ENCODE results near the gene HJV. TPM values are rescaled to one million over a fixed set of nuclear protein-coding genes. Genes with fewer than 3 reads are reported as not detected.
"Not testable (repeated sequence)": the region's sequence is repeated elsewhere in the genome, so short reads cannot be mapped to it uniquely, and the experiment has no call there.

Gene HJV, protein sequence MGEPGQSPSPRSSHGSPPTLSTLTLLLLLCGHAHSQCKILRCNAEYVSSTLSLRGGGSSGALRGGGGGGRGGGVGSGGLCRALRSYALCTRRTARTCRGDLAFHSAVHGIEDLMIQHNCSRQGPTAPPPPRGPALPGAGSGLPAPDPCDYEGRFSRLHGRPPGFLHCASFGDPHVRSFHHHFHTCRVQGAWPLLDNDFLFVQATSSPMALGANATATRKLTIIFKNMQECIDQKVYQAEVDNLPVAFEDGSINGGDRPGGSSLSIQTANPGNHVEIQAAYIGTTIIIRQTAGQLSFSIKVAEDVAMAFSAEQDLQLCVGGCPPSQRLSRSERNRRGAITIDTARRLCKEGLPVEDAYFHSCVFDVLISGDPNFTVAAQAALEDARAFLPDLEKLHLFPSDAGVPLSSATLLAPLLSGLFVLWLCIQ
- 71.9 TPM for total RNA-seq
- long read RNA-seq, transcript HJV-205 (3 exons, 1,419 nt), result minor isoform, 5 of 109 reads
- long read RNA-seq, transcript HJV-202 (3 exons, 2,123 nt), result major isoform, 42 of 109 reads
- long read RNA-seq, transcript HJV-201 (4 exons, 2,234 nt), result minor isoform, 23 of 109 reads
- long read RNA-seq, partial matches to known transcripts, result 8 of 109 reads
- long read RNA-seq, other reads (novel, unspliced or antisense), result 27 of 109 reads

DNA sequence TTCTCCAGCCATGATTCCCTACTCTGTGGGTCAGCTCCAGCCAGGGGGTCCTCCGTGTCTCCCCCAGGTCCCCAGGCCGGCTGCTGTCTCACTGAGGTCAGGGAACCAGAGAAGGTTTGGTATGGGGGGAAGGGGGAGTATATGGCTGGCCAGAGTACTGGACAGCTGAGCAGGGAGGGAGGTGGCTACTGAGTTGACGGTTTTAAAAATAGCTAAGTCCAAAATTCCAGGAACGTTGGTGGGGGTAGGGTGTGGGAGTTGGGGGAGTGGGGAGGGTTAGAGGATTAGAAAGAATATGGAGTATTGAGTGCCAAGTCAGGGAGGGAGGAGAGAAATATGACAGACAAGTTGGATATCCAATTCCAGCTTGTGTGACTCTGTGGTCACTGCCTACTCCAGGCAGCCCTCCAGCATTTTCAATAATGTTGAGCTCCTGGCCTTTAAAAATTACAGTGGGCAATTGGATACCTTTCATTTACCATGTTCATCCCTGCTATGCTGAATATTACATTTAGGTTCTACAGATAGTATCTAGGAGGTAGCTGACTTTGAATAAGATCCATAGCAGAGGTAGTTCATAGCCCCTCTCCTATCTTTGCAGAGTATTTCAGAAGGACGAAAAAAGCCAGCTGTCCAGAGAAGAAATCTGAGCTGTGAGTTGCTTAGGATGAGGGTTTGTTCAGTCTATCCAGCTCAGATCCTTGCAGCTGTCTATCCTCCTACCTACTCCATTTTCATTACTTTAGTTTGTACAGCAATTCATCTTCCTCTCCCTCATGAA, at the start of gene HJV:
Gene HJV, minus strand, starts transcription at position 114 of the 781 bp plus-strand sequence. CDS start 1,504 bp downstream, outside the sequence.
- no peak for DNase-seq
- peak; percentile 80 for ATAC-seq
- intact Hi-C loops (cut with micrococcal nuclease), result no loop called here

DNA sequence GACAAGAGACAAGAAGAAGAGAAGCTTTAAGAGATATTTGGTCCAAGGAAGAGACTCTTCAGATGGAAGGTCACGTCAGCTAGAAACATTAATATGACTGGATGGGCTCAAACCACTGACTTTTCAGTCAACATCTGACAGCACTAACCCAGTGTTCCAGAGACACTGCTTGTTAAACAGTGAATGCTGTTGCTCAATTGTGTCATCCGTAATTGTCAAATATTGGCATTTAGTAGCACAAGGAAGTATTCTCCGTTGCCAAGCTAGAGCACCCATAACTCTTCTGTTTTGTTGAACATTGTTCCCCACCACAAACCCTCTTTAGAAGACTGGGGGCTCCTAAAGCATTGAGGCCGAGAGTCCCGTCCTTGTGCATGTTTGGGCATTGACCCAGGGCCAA, 37.6 kb upstream of the HJV start:
- DNase-seq; intact Hi-C loops (cut with micrococcal nuclease); ATAC-seq: not testable (repeated sequence)

DNA sequence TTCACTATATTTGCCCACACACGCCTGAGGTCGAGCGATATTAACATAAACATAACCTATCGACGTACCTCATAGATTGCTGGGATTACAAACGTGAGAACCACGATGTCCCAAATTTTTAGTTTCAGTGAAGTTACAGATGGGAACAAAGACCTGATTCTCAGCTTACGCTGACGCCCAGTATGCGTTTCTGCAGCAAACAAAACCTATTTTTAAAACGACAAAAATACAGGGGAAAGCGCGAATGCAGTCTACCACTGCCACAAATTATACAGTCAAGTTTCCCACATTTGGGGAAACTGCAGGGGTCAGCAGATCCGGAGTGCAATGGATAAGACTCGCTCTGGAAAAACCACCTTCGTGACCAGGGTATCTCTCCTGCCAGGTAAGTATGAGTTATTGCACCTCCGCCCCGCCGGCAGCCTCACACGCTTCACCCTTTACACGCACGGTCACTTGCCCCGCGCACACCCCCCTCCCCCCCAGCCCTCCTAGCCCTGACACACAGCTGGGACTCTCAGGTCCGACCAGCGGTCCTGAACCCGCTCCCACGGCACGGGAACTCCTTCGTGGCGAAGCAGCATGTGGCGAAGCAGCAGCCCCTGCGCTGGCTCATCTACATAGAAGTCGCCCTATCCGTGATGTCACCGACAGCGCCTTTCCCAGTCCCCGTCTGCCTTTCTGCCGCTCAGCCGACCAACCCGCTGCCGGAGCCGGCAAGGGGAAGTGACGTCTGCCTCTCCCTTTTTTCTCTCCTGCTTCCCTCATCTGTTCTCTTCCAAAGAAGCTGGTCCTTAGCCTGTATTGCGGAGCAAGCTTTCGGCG, 30.5 kb upstream of the HJV start:
- ATAC-seq, result peak; percentile 91
- intact Hi-C loops (cut with micrococcal nuclease), result not testable (repeated sequence)
- DNase-seq, result peak; percentile 88

DNA sequence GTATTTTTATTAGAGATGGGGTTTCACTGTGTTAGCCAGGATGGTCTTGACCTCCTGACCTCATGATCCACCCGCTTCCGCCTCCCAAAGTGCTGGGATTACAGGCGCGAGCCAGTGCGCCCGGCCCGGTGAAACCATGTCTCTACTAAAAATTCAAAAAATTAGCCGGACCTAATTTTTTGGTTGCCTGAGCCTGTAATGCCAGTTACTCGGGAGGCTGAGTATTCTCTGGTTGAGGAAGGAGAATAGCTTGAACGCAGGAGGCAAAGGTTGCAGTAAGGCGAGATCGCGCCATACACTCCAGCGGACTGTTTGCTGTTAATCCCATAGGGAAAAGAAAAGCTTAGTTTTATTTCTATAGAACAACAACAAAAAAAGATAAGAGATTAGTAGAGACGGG, 29.9 kb upstream of the HJV start:
- ATAC-seq, result peak; percentile 49
- DNase-seq, result no peak
- intact Hi-C loops (cut with micrococcal nuclease), result no loop called here

DNA sequence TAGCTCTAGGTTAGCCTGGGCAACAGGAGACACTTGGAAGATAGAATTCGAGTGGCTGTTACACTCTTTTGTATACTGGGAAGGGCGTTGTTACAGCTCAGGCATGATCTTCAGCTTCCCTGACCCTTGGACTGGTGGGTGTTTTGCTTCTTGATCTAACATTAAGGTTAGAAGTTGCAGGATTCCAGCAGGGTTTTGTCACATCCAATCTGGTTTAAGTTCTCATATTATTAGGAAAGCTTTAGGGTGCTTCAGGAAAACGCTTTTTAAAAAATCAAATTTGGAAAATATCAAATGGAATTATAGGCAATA, 29.1 kb upstream of the HJV start:
- intact Hi-C loops (cut with micrococcal nuclease); ATAC-seq; DNase-seq: not testable (repeated sequence)

DNA sequence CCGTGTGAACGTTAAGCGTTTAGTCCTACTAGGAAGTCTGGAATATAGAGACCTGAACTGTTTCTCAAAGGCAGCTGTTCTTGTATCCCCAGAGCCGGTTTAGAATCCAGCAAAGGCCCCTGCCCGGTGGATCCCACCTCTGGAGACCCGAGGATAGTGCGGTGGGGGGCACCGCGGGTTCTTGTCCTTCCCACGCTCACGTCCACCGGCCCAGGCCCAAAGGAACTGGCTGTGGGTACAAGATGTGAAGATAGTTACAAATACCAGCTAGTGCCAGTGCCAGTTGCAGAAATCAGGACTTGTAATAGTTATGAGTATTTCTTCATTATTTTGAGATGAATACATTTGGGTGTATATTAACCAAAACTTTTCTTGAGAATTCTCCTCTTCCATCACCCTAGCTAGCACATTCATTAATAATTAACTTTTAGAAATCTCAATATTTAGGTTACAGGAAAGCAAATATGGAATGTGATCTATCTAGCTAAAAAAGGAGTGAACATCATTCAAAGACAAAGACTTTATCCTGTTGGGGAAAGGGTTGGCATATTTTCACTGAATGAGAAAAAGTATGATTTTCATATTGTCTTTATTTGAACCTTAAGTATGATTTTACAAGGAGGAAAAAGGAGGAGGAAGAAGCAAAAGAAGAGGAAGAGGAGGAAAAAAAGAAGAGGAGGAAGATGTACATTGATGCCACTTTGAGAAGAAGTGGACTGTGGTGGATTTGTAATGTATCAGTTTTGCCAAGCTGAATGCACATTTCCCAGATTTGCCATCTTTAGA, 28.5 kb upstream of the HJV start:
- intact Hi-C loops (cut with micrococcal nuclease); ATAC-seq; DNase-seq: not testable (repeated sequence)

DNA sequence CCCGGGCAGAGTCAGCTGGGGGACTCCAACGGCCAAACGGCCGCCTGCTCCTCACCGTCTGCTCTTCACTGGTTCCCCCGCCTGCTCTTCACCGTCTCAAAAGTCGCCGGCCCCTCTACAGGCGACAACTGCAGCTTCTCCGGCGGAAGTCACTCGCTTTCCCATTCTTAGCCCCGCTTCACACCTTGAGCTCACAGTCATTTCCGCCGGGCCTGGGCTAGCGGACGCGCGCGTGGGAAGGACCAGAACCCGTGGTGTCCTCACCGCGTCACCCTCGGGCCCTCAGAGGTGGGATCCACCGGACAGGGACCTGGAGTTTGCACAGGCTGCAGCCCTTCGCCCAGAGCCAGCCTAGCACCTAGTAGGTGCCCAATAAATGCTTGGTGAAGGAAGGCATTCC, 27.9 kb upstream of the HJV start:
- ATAC-seq (no peak), DNase-seq (no peak)
- intact Hi-C loops (cut with micrococcal nuclease), result no loop called here

DNA sequence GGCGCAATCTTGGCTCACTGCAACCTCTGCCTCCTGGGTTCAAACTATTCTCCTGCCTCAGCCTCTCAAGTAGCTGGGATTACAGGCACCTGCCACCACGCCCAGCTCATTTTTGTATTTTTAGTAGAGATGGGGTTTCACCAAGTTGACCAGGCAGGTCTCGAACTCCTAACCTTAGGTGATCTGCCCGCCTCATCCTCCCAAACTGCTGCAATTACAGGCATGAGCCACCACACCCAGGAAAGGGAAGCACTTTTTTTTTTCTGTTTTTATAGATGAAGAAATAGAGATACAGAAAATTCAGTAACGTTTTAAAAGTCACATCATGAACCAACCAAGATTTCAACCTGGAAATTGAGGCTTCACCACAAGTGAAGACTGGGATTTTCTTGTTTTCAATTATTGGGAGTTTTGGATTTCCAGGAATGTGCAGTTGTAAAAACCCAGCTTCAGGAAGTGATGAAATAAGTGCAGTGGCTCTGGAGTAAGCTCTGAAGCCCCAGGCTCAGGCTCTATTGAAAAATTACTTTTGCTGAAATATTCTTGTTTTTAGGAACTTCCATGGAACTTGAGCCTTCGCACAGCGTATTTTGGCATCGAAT, 27.1 kb upstream of the HJV start:
- intact Hi-C loops (cut with micrococcal nuclease); DNase-seq; ATAC-seq: not testable (repeated sequence)

DNA sequence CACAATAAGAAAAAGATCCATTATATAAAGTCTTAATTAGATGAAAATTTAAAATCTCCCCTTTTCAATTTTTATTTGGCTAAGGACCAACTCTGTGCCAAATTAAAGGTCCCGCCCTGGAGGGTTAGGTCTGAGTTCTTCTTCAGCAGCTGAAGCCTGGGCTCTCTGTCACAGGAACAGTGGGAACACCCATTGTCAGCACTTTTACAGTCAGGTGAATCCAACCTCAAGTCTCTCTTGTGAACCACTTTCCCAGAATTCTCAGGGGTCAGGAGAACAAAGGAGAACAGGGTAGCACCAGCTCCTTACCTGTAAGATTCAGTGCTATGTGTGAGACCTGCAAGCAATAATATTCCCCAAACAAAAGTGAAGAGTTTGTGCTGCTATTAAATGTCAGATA, 25.1 kb upstream of the HJV start:
- no peak for ATAC-seq
- intact Hi-C loops (cut with micrococcal nuclease), result no loop called here
- no peak for DNase-seq

DNA sequence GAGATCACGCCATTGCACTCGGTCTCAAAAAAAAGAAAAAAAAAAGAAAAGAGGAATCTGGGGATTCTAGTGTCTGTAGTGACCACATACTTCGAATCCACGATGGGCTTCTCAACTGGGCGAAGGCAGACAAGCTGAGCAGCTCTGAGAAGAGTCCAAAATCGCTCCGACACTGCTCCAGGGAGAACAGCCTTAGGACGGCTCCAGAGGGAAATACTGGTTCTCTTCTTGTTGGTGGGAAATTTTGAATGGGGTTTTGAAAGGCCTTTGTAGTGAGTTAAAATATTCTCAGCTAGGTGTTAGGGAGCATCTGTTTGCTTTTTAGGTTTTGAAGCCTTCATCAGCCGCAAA, 18.3 kb upstream of the HJV start:
- DNase-seq (no peak), ATAC-seq (no peak)
- intact Hi-C loops (cut with micrococcal nuclease), result no loop called here

DNA sequence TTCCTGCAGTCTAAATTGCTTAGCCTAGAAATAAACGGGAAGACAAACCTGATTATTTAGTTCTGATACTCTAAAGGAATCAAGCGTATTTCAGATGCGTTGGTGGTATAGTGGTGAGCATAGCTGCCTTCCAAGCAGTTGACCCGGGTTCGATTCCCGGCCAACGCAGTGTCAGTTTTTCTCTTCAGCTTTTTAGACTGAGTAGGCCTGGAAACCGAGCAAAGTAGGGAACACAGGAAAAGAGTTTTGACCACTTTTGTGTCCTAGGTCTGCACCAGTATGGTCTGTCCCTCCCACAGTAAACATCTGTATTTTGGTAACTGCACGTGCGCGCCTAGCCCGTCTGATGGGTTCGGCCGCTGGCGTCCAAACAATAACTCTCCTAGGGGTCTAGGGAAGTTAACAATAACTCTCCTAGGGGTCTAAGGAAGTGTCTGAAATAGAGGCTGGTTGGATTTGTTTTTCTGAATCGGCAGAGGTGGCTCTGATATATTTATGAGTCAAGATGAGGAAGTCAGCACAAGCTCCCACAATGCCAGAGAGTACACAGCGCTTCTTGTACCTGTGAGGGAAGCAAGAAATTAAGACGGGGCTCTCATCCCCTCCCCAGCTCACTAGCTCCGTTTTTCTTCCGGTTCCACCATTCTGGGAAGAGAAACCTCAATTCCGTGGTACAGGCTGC, 15.6 kb upstream of the HJV start:
- intact Hi-C loops (cut with micrococcal nuclease), result no loop called here
- ATAC-seq, result peak; percentile 67
- DNase-seq, result peak; percentile 85

DNA sequence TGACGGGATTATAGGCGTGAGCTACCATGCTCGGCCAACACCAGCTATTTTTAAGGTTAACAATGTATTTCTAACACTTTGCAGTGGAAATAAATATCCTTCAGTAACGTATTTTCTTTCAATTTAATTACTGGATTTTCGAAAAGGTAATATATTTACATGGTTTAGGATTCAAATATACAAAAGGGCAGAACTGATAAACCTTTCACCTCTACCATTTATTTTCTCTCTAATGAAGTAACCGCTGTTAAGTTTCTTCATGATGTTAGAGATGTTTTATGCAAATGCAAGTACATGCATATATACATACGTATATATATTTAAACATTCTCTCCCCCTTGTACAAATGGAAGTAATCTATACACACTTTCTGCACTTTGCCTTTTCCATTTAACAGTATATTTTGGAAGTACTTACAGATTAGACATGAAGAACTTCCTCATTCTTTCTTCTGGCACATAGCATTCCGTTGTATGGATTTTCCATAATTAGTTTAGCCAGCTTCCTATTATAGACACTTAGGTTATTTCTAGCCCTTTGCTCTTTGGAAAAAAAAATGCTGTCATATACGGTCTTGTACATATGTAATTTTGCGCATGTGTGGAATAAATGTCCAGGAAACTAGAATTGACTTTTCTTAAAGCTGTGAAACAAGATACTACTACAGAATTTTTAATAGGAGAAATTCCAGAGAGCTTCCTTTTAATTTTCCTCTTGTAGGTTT, 14.9 kb upstream of the HJV start:
- DNase-seq, result no peak

DNA sequence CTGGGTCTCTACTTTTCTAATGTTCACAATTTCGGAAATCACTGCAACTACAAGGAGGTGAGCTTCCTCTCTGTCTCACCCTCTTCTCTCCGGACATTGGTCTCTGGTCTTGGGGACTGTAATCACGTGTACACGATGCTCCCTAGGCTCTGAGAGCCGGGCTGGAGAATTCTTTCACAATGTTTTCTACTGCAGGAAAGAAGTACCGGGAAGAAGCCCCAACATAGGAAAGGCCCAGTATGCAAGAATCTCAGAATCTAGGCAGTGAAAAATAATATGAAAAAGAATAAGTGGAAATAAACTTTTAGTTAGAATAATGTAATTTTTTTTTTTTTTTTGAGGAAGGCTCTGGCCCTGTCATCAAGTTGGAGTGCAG, 13.5 kb upstream of the HJV start:
- DNase-seq, result no peak
- ATAC-seq, result no peak
- intact Hi-C loops (cut with micrococcal nuclease), result no loop called here

More for the DNA sequence above, 14.9 kb upstream of the HJV start:
- ATAC-seq, result no peak
- intact Hi-C loops (cut with micrococcal nuclease), result no loop called here

DNA sequence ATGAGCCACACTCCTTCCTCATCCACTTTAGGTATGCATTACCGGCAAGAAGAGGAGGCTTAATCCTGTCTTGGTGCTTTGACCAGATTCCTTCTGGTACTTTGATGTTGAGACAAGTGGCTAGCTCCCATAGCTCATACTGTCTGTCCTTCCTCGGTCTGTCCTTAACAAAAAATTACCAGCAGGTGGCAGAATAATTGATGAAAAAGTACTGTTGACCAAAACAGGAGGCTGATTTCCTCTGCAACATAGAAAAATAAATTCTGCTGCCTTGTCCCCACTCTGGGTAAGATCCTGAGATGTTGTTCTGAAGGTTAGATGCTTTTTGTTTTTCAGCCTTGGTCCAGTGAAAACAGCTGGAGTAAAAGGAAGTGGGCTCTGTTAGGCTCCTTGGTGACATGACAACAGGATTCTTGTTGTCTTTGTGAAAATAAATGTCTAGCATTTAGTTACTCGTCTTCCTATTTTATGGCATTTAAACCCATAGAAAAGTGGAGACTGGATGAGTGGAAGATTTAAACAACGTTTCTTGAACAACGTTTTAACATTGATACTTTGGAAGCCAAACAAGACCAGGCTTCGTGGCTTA, 11.2 kb upstream of the HJV start:
- DNase-seq (no peak), ATAC-seq (no peak)
- intact Hi-C loops (cut with micrococcal nuclease), result no loop called here

DNA sequence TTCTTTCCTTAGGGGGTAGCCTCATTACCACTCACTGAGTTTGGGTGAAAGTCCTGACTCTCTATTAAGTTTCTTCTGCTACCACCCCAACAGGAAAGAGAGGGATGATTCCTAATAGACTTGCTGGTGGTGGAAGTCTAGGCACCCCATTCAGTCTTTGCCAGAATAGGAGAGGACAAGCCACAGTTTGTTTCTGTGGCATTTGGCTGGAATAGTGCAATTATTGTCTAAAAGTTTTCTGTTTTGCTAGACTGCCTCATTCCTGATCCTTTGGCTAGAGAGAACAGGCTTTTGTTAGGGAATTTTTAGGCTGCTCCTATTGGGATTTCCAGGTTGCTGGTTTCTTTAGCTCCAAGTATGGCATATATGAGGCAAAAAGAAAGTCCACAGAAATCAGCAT, 9.9 kb upstream of the HJV start:
- intact Hi-C loops (cut with micrococcal nuclease), result no loop called here
- ATAC-seq (no peak), DNase-seq (no peak)

DNA sequence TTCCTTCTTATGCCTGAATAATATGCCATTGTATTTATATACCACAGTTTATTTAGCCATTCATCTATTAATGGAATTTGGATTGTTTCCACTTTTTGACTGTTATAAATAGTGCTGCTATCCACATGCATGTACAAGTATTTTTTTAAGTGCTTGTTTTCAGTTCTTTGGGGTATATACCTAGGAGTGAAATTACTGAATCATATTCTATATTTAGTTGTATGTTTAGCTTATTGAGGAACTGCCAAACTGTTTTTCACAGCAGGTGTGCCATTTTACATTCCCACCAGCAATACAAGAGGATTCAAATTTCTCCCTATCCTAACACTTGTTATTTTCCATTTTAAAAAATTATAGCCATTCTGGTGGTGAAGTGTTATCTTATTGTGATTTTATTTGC, 7.6 kb upstream of the HJV start:
- intact Hi-C loops (cut with micrococcal nuclease), result no loop called here
- ATAC-seq (peak; percentile 52), DNase-seq (no peak)

DNA sequence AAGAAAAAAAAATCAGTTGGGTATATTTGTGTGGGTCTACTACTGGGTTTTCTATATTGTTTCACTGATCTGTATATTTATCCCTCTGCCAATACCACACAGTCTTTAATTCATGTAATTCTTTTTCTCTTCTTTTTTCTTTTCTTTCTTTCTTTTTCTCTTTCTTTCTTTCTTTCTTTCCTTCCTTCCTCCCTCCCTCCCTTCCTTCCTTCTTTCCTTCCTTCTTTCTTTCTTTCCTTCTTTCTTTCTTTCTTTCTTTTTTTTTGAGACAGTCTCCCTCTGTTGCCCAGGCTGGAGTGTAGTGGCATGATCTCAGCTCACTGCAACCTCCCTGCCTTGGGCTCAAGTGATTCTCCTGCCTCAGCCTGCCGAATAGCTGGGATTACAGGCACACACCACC, 5.1 kb upstream of the HJV start:
- DNase-seq; ATAC-seq; intact Hi-C loops (cut with micrococcal nuclease): not testable (repeated sequence)

Data from left ventricle myocardium superior (tissue), 1 donor.